Esophagus muscularis mucosa (tissue), 3 donors: ENCODE data around the gene GALNTL6.

Experiments used
- CTCF ChIP-seq, 3 experiments: fragments of 200-600 bp in 2 of 3; fragments of 450-650 bp in 1 of 3; sonication (generic) in 2 of 3; IDR thresholded peaks; one replicate each; pipeline ENCODE4 v1.5.1; 2017 to 2019; ENCODE audit warnings: antibody characterized with exemption in 3 of 3, mild to moderate bottlenecking in 2 of 3, moderate library complexity in 1 of 3
- POLR2A ChIP-seq: fragments of 450-650 bp; IDR thresholded peaks from one replicate; pipeline ENCODE4 v1.6.1; 2017; ENCODE audit warnings: antibody characterized with exemption, moderate library complexity, mild to moderate bottlenecking, low read depth
- POLR2AphosphoS5 ChIP-seq, 2 donors: sonication (generic); formaldehyde crosslinking; IDR thresholded peaks; one replicate each; pipeline ENCODE4 v1.6.1; 2017; ENCODE audit warnings: antibody characterized with exemption in 2 of 2

- TF ChIP-seq CTCF (IDR thresholded peaks at IDR 0.05): no peak
- no peak for TF ChIP-seq POLR2A
- no peak for TF ChIP-seq POLR2AphosphoS5 (IDR thresholded peaks at IDR 0.05)
These were observed 531.2 kb downstream of the GALNTL6 start for GRCh38 chr4:172344308-172344938.
